OCI-LY7 (cell line): ENCODE data around the gene KAZN. TPM values are rescaled to one million over a fixed set of nuclear protein-coding genes. Genes with fewer than 3 reads are reported as not detected.

Source experiments
- BruUV-seq: library from RNA; stranded (reverse); fragments of 400-500 nt; replicated peaks from 2 replicates; lab custom pipeline; 2021; lab: Mats Ljungman, UMichigan
- CTCF ChIA-PET: fragments of 300-600 bp; sonication (Branson Sonifier 250); formaldehyde crosslinking; loops from one replicate; lab custom pipeline; 2022; ENCODE audit warnings: antibody characterized with exemption; ENCODE audit not compliant: unreplicated experiment; lab: Charles Lee
- POLR2A ChIA-PET: fragments of 300-600 bp; sonication (Branson Sonifier 250); formaldehyde crosslinking; loops from one replicate; lab custom pipeline; 2022; ENCODE audit warnings: antibody characterized with exemption; lab: Charles Lee
- DNase-seq: peaks from one replicate; pipeline ENCODE4 v3.0.0-alpha.2; 2015; ENCODE audit warnings: low spot score
- H2AFZ ChIP-seq: fragments of 200-600 bp; sonication (generic), shearing (Covaris generic); 2 replicates; pipeline ENCODE4 v1.6.1; 2014; ENCODE audit warnings: mild to moderate bottlenecking, antibody characterized with exemption, low read length, moderate library complexity
- H3K27ac ChIP-seq: fragments of 200-600 bp; sonication (generic); 2 replicates; pipeline ENCODE4 v1.5.1; 2014; ENCODE audit warnings: mixed run types, low read depth, mild to moderate bottlenecking, moderate library complexity, low read length, inconsistent platforms; ENCODE audit not compliant: poor library complexity, severe bottlenecking
- H3K36me3 ChIP-seq: fragments of 200-600 bp; sonication (generic); 2 replicates; pipeline ENCODE4 v1.6.1; 2014; ENCODE audit warnings: mild to moderate bottlenecking, antibody characterized with exemption, low read length, moderate library complexity, mixed read lengths; ENCODE audit not compliant: insufficient read depth
- H3K4me1 ChIP-seq: fragments of 200-600 bp; sonication (generic); 2 replicates; pipeline ENCODE4 v1.5.1; 2014; ENCODE audit warnings: mild to moderate bottlenecking, low read length; ENCODE audit not compliant: insufficient read depth, poor library complexity, severe bottlenecking
- H3K4me2 ChIP-seq: fragments of 200-600 bp; sonication (generic); 2 replicates; pipeline ENCODE4 v1.6.1; 2014; ENCODE audit warnings: mild to moderate bottlenecking, low read length
- H3K4me3 ChIP-seq: fragments of 200-600 bp; sonication (generic); 2 replicates; pipeline ENCODE4 v1.5.1; 2014; ENCODE audit warnings: mild to moderate bottlenecking, low read depth, low read length; ENCODE audit not compliant: poor library complexity, severe bottlenecking
- H3K79me2 ChIP-seq: fragments of 200-600 bp; sonication (generic); 2 replicates; pipeline ENCODE4 v1.6.1; 2016; ENCODE audit warnings: low read depth, mild to moderate bottlenecking, low read length, moderate library complexity, mixed read lengths; ENCODE audit not compliant: insufficient read depth
- H3K9me2 ChIP-seq: fragments of 200-600 bp; sonication (generic); 2 replicates; pipeline ENCODE4 v1.6.1; 2016; ENCODE audit warnings: mild to moderate bottlenecking, low read length, mixed read lengths; ENCODE audit not compliant: insufficient read depth
- H3K9me3 ChIP-seq: fragments of 200-600 bp; sonication (generic); 2 replicates; pipeline ENCODE4 v1.6.1; 2014; ENCODE audit warnings: mild to moderate bottlenecking, mixed run types, low read length, mixed read lengths
- H4K20me1 ChIP-seq: fragments of 200-600 bp; sonication (generic); 2 replicates; pipeline ENCODE4 v1.6.1; 2014; ENCODE audit warnings: mild to moderate bottlenecking, antibody characterized with exemption, low read length, moderate library complexity, mixed read lengths; ENCODE audit not compliant: insufficient read depth
- CTCF ChIP-seq: fragments of 200-600 bp; sonication (generic); conservative IDR thresholded peaks from 2 replicates; pipeline ENCODE4 v1.5.1; 2014; ENCODE audit warnings: mild to moderate bottlenecking, antibody characterized with exemption, low read length, moderate library complexity, mixed read lengths
- EZH2phosphoT487 ChIP-seq: fragments of 200-600 bp; sonication (generic); IDR thresholded peaks from 2 replicates; pipeline ENCODE4 v1.6.1; 2018; ENCODE audit warnings: low read depth, borderline replicate concordance, mild to moderate bottlenecking, mixed run types, antibody characterized with exemption, low read length, moderate library complexity, mixed read lengths
- intact Hi-C: fragments of 100-400 bp; cut with micrococcal nuclease; formaldehyde crosslinking; loops from one replicate; pipeline ENCODE4 v1.10.0; 2022; ENCODE audit not compliant: unreplicated experiment
- total RNA-seq, 2 experiments: library from RNA; depleted of rRNA in 1 of 2; stranded (reverse); fragments of >200 nt in 1 of 2; shearing (Covaris generic) in 1 of 2; gene quantifications; 2 replicates each; pipeline ENCODE4 v1.2.3, GENCODE V29; 2014 to 2022

The KAZN gene
- total RNA-seq, 2 experiments from 2014 or later: 0.40 to 2.4 TPM

GRCh38 chr1:15042866-15043265 lies 444.4 kb downstream of the KAZN start:
- Histone ChIP-seq H3K4me3 (no peak overlapping the region), H3K4me2 (no peak overlapping the region), H3K4me1 (no peaks in the 10 kb centered on the region), H3K9me3 (no peaks in the 10 kb centered on the region), H4K20me1 (no peaks in the 10 kb centered on the region), H3K36me3 (no peaks in the 10 kb centered on the region), H3K27ac (no peak overlapping the region), H3K79me2 (no peaks in the 10 kb centered on the region), H2AFZ (no peak overlapping the region), H3K9me2 (no peaks in the 10 kb centered on the region)
- intact Hi-C loops: loop anchor here (10.0 kb wide), 1 partner anchor 928 kb away; no protein-coding TSS in a partner anchor
- ChIA-PET POLR2A (no interaction called here), CTCF (no interaction called here)
- TF ChIP-seq EZH2phosphoT487 (no peak), CTCF (no peak)
- no TSS peak for BruUV-seq
- no peak for DNase-seq

GRCh38 chr1:15043934-15044333 lies 445.4 kb downstream of the KAZN start:
- TF ChIP-seq CTCF: no peak
- no peak for TF ChIP-seq EZH2phosphoT487
- DNase-seq: no peak
- no peaks in the 10 kb centered on the region for H3K9me2 ChIP-seq
- H3K9me3 ChIP-seq: no peaks in the 10 kb centered on the region
- no peaks in the 10 kb centered on the region for H3K79me2 ChIP-seq
- H3K27ac ChIP-seq: no peak overlapping the region
- no peaks in the 10 kb centered on the region for H4K20me1 ChIP-seq
- H3K4me1 ChIP-seq: no peaks in the 10 kb centered on the region
- ChIA-PET CTCF (no interaction called here), POLR2A (interaction anchor here (0.6 kb wide), 1 partner anchor 1805 kb away, joined by 3 read pairs; no protein-coding TSS in a partner anchor)
- BruUV-seq: no TSS peak
- intact Hi-C loops: loop anchor here (10.0 kb wide), 1 partner anchor 929 kb away; no protein-coding TSS in a partner anchor
- no peak overlapping the region for H3K4me2 ChIP-seq
- H2AFZ ChIP-seq: no peak overlapping the region
- H3K4me3 ChIP-seq: no peak overlapping the region
- H3K36me3 ChIP-seq: no peaks in the 10 kb centered on the region

GRCh38 chr1:15045123-15045522 lies 446.6 kb downstream of the KAZN start:
- ChIA-PET POLR2A (no interaction called here), CTCF (no interaction called here)
- Histone ChIP-seq H3K4me2 (no peak overlapping the region), H3K4me1 (no peaks in the 10 kb centered on the region), H3K4me3 (no peak overlapping the region), H3K27ac (no peak overlapping the region), H2AFZ (no peak overlapping the region), H3K9me2 (no peaks in the 10 kb centered on the region), H3K79me2 (no peaks in the 10 kb centered on the region), H3K36me3 (no peaks in the 10 kb centered on the region), H3K9me3 (no peaks in the 10 kb centered on the region), H4K20me1 (no peaks in the 10 kb centered on the region)
- no peak for DNase-seq
- TF ChIP-seq EZH2phosphoT487 (no peak), CTCF (no peak)
- no TSS peak for BruUV-seq
- intact Hi-C loops: loop anchor here (5.0 to 10.0 kb wide), 3 partner anchors 438 to 930 kb away; no protein-coding TSS in a partner anchor
